UCSD-AML1 (cell line): ENCODE data around the gene LZTS2.
"Not testable (repeated sequence)": the region's sequence is repeated elsewhere in the genome, so short reads cannot be mapped to it uniquely, and the experiment has no call there.

Experiments
- DNase-seq: peaks from one replicate; lab custom pipeline; 2025; ENCODE audit not compliant: unreplicated experiment; lab: John Stamatoyannopoulos, UW

Gene LZTS2

GRCh38 chr10:101031128-101031795, 31.7 kb downstream of the LZTS2 start, which contains the start of the genes PDZD7 and SFXN3:
PDZD7 (minus strand) TSS chr10:101031129; CDS start chr10:101030219, 910 bp downstream.
SFXN3 (plus strand) TSS chr10:101031234; CDS start chr10:101034695, 3,461 bp downstream.
- DNase-seq, result peak; percentile 91

GRCh38 chr10:101031796-101032636, 32.4 kb downstream of the LZTS2 start:
- peak; percentile 79 for DNase-seq

GRCh38 chr10:101032637-101033224, 33.1 kb downstream of the LZTS2 start:
- peak; percentile 79 for DNase-seq

GRCh38 chr10:101033276-101033675, 33.7 kb downstream of the LZTS2 start:
- no peak for DNase-seq

- not testable (repeated sequence) for DNase-seq
These were observed 34.8 kb downstream of the LZTS2 start for GRCh38 chr10:101034404-101034803.

- no peak for DNase-seq
These were observed 35.7 kb downstream of the LZTS2 start for GRCh38 chr10:101035314-101035713.

- DNase-seq, result no peak
These were observed 36.5 kb downstream of the LZTS2 start for GRCh38 chr10:101035916-101036702.

- DNase-seq, result no peak
These were observed 37.1 kb downstream of the LZTS2 start for GRCh38 chr10:101036726-101037125.

GRCh38 chr10:101038484-101038883, 38.9 kb downstream of the LZTS2 start:
- no peak for DNase-seq

- DNase-seq, result no peak
These were observed 40.5 kb downstream of the LZTS2 start for GRCh38 chr10:101040061-101040460.

- no peak for DNase-seq
These were observed 41.2 kb downstream of the LZTS2 start for GRCh38 chr10:101040851-101041250.

GRCh38 chr10:101041252-101041761, 41.7 kb downstream of the LZTS2 start:
- DNase-seq, result peak; percentile 65

- no peak for DNase-seq
These were observed 42.5 kb downstream of the LZTS2 start for GRCh38 chr10:101042118-101042517.

GRCh38 chr10:101042667-101043362, 43.2 kb downstream of the LZTS2 start:
- peak; percentile 97 for DNase-seq

- peak; percentile 44 for DNase-seq
These were observed 43.7 kb downstream of the LZTS2 start for GRCh38 chr10:101043363-101043707.

- no peak for DNase-seq
These were observed 44.5 kb downstream of the LZTS2 start for GRCh38 chr10:101044117-101044516.

- DNase-seq, result no peak
These were observed 47.0 kb downstream of the LZTS2 start for GRCh38 chr10:101046332-101047238.

GRCh38 chr10:101047268-101047667, 47.7 kb downstream of the LZTS2 start:
- DNase-seq, result no peak
